Loucy (cell line): Measurements from ENCODE around the gene PRR15.

Experiments
- H2AFZ ChIP-seq: fragments of 200-600 bp; sonication (generic); 2 replicates; pipeline ENCODE4 v1.6.0; 2016; ENCODE audit warnings: antibody characterized with exemption, mild to moderate bottlenecking, low read length, moderate library complexity
- H3F3A ChIP-seq: fragments of 200-600 bp; 2 replicates; pipeline ENCODE4 v1.6.0; 2016; ENCODE audit warnings: antibody characterized with exemption, low read depth, mild to moderate bottlenecking
- H3K27me3 ChIP-seq: fragments of 200-600 bp; sonication (generic); 2 replicates; pipeline ENCODE4 v1.6.1; 2014; ENCODE audit warnings: low read length, mild to moderate bottlenecking; ENCODE audit not compliant: insufficient read depth, poor library complexity, severe bottlenecking
- H3K36me3 ChIP-seq: fragments of 200-600 bp; sonication (generic); 2 replicates; pipeline ENCODE4 v1.6.1; 2016; ENCODE audit warnings: low read length; ENCODE audit not compliant: insufficient read depth
- H3K4me1 ChIP-seq: fragments of 200-600 bp; sonication (generic); 2 replicates; pipeline ENCODE4 v1.5.1; 2014; ENCODE audit warnings: low read length, mild to moderate bottlenecking; ENCODE audit not compliant: insufficient read depth, poor library complexity, severe bottlenecking
- H3K4me2 ChIP-seq: fragments of 200-600 bp; sonication (generic); 2 replicates; pipeline ENCODE4 v1.6.0; 2014; ENCODE audit warnings: antibody characterized with exemption, low read length, low read depth, mild to moderate bottlenecking; ENCODE audit not compliant: poor library complexity, severe bottlenecking
- H3K4me3 ChIP-seq: fragments of 200-600 bp; sonication (generic); 2 replicates; pipeline ENCODE4 v1.5.1; 2014; ENCODE audit warnings: low read length, mild to moderate bottlenecking, mixed read lengths; ENCODE audit not compliant: poor library complexity, severe bottlenecking
- H3K79me2 ChIP-seq: fragments of 200-600 bp; sonication (generic); 2 replicates; pipeline ENCODE4 v1.6.1; 2014; ENCODE audit warnings: low read length; ENCODE audit not compliant: insufficient read depth
- H3K9ac ChIP-seq: fragments of 200-600 bp; sonication (generic); 2 replicates; pipeline ENCODE4 v1.6.0; 2014; ENCODE audit warnings: mild to moderate bottlenecking, low read depth, low read length, moderate library complexity; ENCODE audit not compliant: poor library complexity, severe bottlenecking
- H3K9me2 ChIP-seq: fragments of 200-600 bp; sonication (generic); replicated peaks from 2 replicates; pipeline ENCODE4 v1.6.1; 2016; ENCODE audit warnings: low read depth, low read length, mixed read lengths
- H3K9me3 ChIP-seq: fragments of 200-600 bp; sonication (generic); 2 replicates; pipeline ENCODE4 v1.6.1; 2014; ENCODE audit warnings: mild to moderate bottlenecking, antibody characterized with exemption, low read length, low read depth; ENCODE audit not compliant: insufficient read depth
- H4K20me1 ChIP-seq: fragments of 200-600 bp; sonication (generic); 2 replicates; pipeline ENCODE4 v1.6.0; 2014; ENCODE audit warnings: antibody characterized with exemption, low read length, mild to moderate bottlenecking; ENCODE audit not compliant: insufficient read depth, poor library complexity, severe bottlenecking
- CTCF ChIP-seq: fragments of 200-600 bp; sonication (generic); conservative IDR thresholded peaks from 2 replicates; pipeline ENCODE4 v1.5.1; 2014; ENCODE audit warnings: mild to moderate bottlenecking, antibody characterized with exemption, low read length
- EZH2phosphoT487 ChIP-seq: fragments of 200-600 bp; IDR thresholded peaks from 2 replicates; pipeline ENCODE4 v1.6.1; 2018; ENCODE audit warnings: antibody characterized with exemption, mild to moderate bottlenecking, moderate library complexity, borderline replicate concordance

Gene PRR15

GRCh38 chr7:29592866-29593265, 29.2 kb downstream of the PRR15 start:
- Histone ChIP-seq H3K27me3 (no peaks in the 10 kb centered on the region), H3K79me2 (no peaks in the 10 kb centered on the region), H3K4me1 (peaks cover 4% of the 10 kb centered on the region), H3K9me2 (no peaks in the 10 kb centered on the region), H3K9me3 (no peaks in the 10 kb centered on the region), H4K20me1 (no peaks in the 10 kb centered on the region), H2AFZ (no peak overlapping the region), H3K9ac (no peak overlapping the region), H3K36me3 (no peaks in the 10 kb centered on the region), H3F3A (no peaks in the 10 kb centered on the region), H3K4me3 (no peak overlapping the region), H3K4me2 (no peak overlapping the region)
- no peak for TF ChIP-seq CTCF

DNA sequence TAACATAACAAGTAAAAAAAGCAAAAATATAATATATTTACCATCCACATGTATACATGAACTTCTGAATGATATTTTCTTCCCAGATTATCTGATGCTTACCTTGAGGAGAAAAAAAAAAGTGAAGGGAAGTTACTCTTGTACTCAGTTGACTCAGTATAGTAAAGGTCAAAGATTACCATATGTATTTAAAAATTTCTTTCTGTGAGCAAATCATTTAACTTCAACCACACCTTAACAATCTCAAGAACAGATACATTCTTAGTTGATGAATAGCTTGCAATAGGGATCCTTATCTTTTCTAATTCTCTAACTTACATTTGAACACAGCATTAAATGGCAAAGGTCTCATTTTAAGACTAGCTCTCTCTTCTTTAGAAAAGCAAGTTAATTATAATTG, 29.8 kb downstream of the PRR15 start:
- H3K9ac ChIP-seq: no peak overlapping the region
- peaks cover 4% of the 10 kb centered on the region for H3K4me1 ChIP-seq
- H3K9me3 ChIP-seq: no peaks in the 10 kb centered on the region
- no peak overlapping the region for H2AFZ ChIP-seq
- H4K20me1 ChIP-seq: no peaks in the 10 kb centered on the region
- no peaks in the 10 kb centered on the region for H3K27me3 ChIP-seq
- TF ChIP-seq EZH2phosphoT487 (no peak), CTCF (no peak)
- H3K4me2 ChIP-seq: no peak overlapping the region
- no peaks in the 10 kb centered on the region for H3K9me2 ChIP-seq
- no peaks in the 10 kb centered on the region for H3F3A ChIP-seq
- no peaks in the 10 kb centered on the region for H3K36me3 ChIP-seq
- H3K4me3 ChIP-seq: no peak overlapping the region
- H3K79me2 ChIP-seq: no peaks in the 10 kb centered on the region

DNA sequence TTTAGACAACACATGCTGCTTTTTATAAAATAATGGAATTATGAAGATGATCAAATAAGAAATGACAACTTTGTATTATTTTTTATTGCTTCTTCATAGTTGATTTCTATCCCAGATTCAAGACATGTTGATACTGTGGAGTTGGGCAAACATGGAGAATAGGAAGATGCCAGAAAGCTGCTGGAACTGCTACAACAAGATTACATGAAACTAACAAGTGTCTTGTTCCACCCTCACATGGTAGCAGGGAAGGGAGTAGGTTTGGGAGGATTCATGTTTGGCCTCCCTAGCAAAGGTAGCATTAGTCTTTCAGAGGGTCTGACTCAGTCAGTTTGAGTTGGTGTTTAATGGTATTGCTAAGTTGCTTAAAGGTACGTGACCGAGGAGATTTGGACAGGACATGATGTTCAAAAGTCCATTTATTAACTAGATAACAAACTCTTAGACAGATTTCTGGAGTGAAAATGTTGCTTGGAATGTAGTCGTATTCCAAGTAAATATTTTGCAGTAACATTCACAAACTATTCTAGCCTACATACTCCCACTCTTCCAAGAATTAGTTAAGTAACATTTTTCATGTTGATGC, 33.1 kb downstream of the PRR15 start:
- Histone ChIP-seq H3K9ac (no peak overlapping the region), H4K20me1 (no peaks in the 10 kb centered on the region), H3K4me2 (no peak overlapping the region), H3K9me2 (no peaks in the 10 kb centered on the region), H2AFZ (no peak overlapping the region), H3K4me1 (no peaks in the 10 kb centered on the region), H3F3A (no peaks in the 10 kb centered on the region), H3K79me2 (no peaks in the 10 kb centered on the region), H3K27me3 (no peaks in the 10 kb centered on the region), H3K36me3 (no peaks in the 10 kb centered on the region), H3K9me3 (no peaks in the 10 kb centered on the region), H3K4me3 (no peak overlapping the region)
- TF ChIP-seq CTCF (no peak), EZH2phosphoT487 (no peak)
